Uterus (tissue), 4 donors: ENCODE results near the gene SFSWAP. TPM values are rescaled to one million over a fixed set of nuclear protein-coding genes. Genes with fewer than 3 reads are reported as not detected.

Experiments used
- DNase-seq, 2 donors: peaks; one replicate each; pipeline ENCODE4 v3.0.0-alpha.2; 2019 to 2020
- H3K27ac ChIP-seq, 2 donors: fragments of 200-600 bp; sonication (generic); 1 replicate in 1 of 2; 2 replicates in 1 of 2; pipeline ENCODE4 v1.5.1; 2016 to 2018
- H3K27me3 ChIP-seq, 2 donors: fragments of 200-600 bp; sonication (generic); one replicate each; pipeline ENCODE4 v1.5.1; 2018 to 2019; ENCODE audit warnings: control low read depth in 1 of 2
- H3K36me3 ChIP-seq, 2 donors: fragments of 200-600 bp; sonication (generic); one replicate each; pipeline ENCODE4 v1.5.1; 2019; ENCODE audit warnings: control low read depth in 1 of 2
- H3K4me1 ChIP-seq, 2 donors: fragments of 200-600 bp; sonication (generic); one replicate each; pipeline ENCODE4 v1.5.1; 2018 to 2019; ENCODE audit warnings: control low read depth in 1 of 2
- H3K4me3 ChIP-seq, 2 donors: fragments of 200-600 bp; sonication (generic); 1 replicate in 1 of 2; 2 replicates in 1 of 2; pipeline ENCODE4 v1.5.1; 2018 to 2019; ENCODE audit warnings: mild to moderate bottlenecking in 1 of 2
- H3K9me3 ChIP-seq, 2 donors: fragments of 200-600 bp; sonication (generic); one replicate each; pipeline ENCODE4 v1.5.1; 2019; ENCODE audit warnings: control low read depth in 1 of 2
- CTCF ChIP-seq, 4 experiments: fragments of 200-600 bp in 2 of 4; fragments of 450-650 bp in 2 of 4; sonication (generic) in 2 of 4; IDR thresholded peaks; one replicate each; pipeline ENCODE4 v1.5.1; 2016 to 2019; ENCODE audit warnings: antibody characterized with exemption in 4 of 4, mild to moderate bottlenecking in 2 of 4, moderate library complexity in 1 of 4
- POLR2A ChIP-seq, 2 donors: fragments of 450-650 bp; IDR thresholded peaks; one replicate each; pipeline ENCODE4 v1.6.1; 2016; ENCODE audit warnings: antibody characterized with exemption in 2 of 2, mild to moderate bottlenecking in 1 of 2, moderate library complexity in 1 of 2
- intact Hi-C: fragments of 100-400 bp; cut with DNase I; formaldehyde crosslinking; loops from one replicate; pipeline ENCODE4 v1.15.1; 2023; ENCODE audit warnings: low total_unique reads
- total RNA-seq, 4 donors: library from RNA; depleted of rRNA in 3 of 4; stranded (reverse); fragments of >200 nt in 3 of 4; gene quantifications; one replicate each; pipeline versions ENCODE4 v1.1.0 to v1.2.4, GENCODE V29; 2014 to 2023
- donor health status: DM: yes; HTN: yes; CAD: no.

Gene SFSWAP
- total RNA-seq, 4 donors from 2014 or later, result 25.3 to 78.1 (median 55.2) TPM

GRCh38 chr12:131699434-131699833 is 11.5 kb upstream of the SFSWAP start:
- Histone ChIP-seq H3K27ac (no peak overlapping the region), H3K4me1 (no peaks in the 10 kb centered on the region), H3K27me3 (no peaks in the 10 kb centered on the region), H3K36me3 (no peaks in the 10 kb centered on the region), H3K4me3 (no peak overlapping the region), H3K9me3 (peaks cover 0 to 6% of the 10 kb centered on the region in 2 donors)
- intact Hi-C loops, result no loop called here
- no peak for TF ChIP-seq POLR2A (IDR thresholded peaks at IDR 0.05)
- no peak for TF ChIP-seq CTCF (IDR thresholded peaks at IDR 0.05)
- DNase-seq, result no peak

- no peaks in the 10 kb centered on the region for H3K4me1 ChIP-seq
- H3K36me3 ChIP-seq, result no peaks in the 10 kb centered on the region
- DNase-seq, result no peak
- H3K9me3 ChIP-seq, result peaks cover 0 to 6% of the 10 kb centered on the region in 2 donors
- intact Hi-C loops, result no loop called here
- no peak overlapping the region for H3K27ac ChIP-seq
- H3K4me3 ChIP-seq, result no peak overlapping the region
- no peak for TF ChIP-seq POLR2A (IDR thresholded peaks at IDR 0.05)
- TF ChIP-seq CTCF (IDR thresholded peaks at IDR 0.05), result no peak
- no peaks in the 10 kb centered on the region for H3K27me3 ChIP-seq
These were observed 10.6 kb upstream of the SFSWAP start for GRCh38 chr12:131700271-131700670.

- TF ChIP-seq POLR2A (IDR thresholded peaks at IDR 0.05) (no peak), CTCF (IDR thresholded peaks at IDR 0.05) (no peak)
- intact Hi-C loops, result no loop called here
- Histone ChIP-seq H3K27ac (no peak overlapping the region), H3K36me3 (no peaks in the 10 kb centered on the region), H3K9me3 (peaks cover 0 to 6% of the 10 kb centered on the region in 2 donors), H3K27me3 (no peaks in the 10 kb centered on the region), H3K4me3 (no peak overlapping the region), H3K4me1 (no peaks in the 10 kb centered on the region)
- no peak for DNase-seq
These were observed 9.0 kb upstream of the SFSWAP start for GRCh38 chr12:131701705-131702572.

GRCh38 chr12:131702573-131702877 is 8.4 kb upstream of the SFSWAP start:
- H3K36me3 ChIP-seq, result no peaks in the 10 kb centered on the region
- no peaks in the 10 kb centered on the region for H3K4me1 ChIP-seq
- DNase-seq, result no peak
- H3K27ac ChIP-seq, result no peak overlapping the region
- H3K27me3 ChIP-seq, result no peaks in the 10 kb centered on the region
- H3K9me3 ChIP-seq, result peaks cover 0 to 6% of the 10 kb centered on the region in 2 donors
- intact Hi-C loops, result no loop called here
- TF ChIP-seq CTCF (IDR thresholded peaks at IDR 0.05) (no peak), POLR2A (IDR thresholded peaks at IDR 0.05) (no peak)
- no peak overlapping the region for H3K4me3 ChIP-seq

- H3K9me3 ChIP-seq, result peaks cover 0 to 6% of the 10 kb centered on the region in 2 donors
- intact Hi-C loops, result no loop called here
- no peaks in the 10 kb centered on the region for H3K4me1 ChIP-seq
- TF ChIP-seq POLR2A (IDR thresholded peaks at IDR 0.05) (no peak), CTCF (IDR thresholded peaks at IDR 0.05) (no peak)
- H3K27me3 ChIP-seq, result no peaks in the 10 kb centered on the region
- no peak overlapping the region for H3K4me3 ChIP-seq
- no peaks in the 10 kb centered on the region for H3K36me3 ChIP-seq
- H3K27ac ChIP-seq, result no peak overlapping the region
- DNase-seq, result no peak
These were observed 7.7 kb upstream of the SFSWAP start for GRCh38 chr12:131703161-131703560.
